Measurements from ENCODE around the gene FAM167B. TPM values are rescaled to one million over a fixed set of nuclear protein-coding genes. Genes with fewer than 3 reads are reported as not detected.

Gene FAM167B
- total RNA-seq: 1 to 10 TPM in 2 of 4 donors, not detected in 2; 1.1 to 1.5 TPM

- Histone ChIP-seq H3K36me3 (no peaks in the 10 kb centered on the region), H3K9me3 (no peaks in the 10 kb centered on the region), H3K4me1 (peaks cover 4 to 31% (median 12%) of the 10 kb centered on the region in 4 donors), H3K4me3 (no peak within 1 kb of the TSS), H3K27me3 (no peaks in the 10 kb centered on the region), H3K27ac (peak within 1 kb of the TSS; percentile 45 to 66 (median 60))
- no peak for TF ChIP-seq CTCF (IDR thresholded peaks at IDR 0.05)
- no peak for TF ChIP-seq EP300 (IDR thresholded peaks at IDR 0.05; ENCODE audit: low read depth)
- TF ChIP-seq POLR2AphosphoS5 (IDR thresholded peaks at IDR 0.05): peak; percentile 32 to 56 (median 44)
- in situ Hi-C loops (cut with MboI; ENCODE audit: low pct_ligation_motif_present in 1 of 4, low pct_unique_long_range_greater_than_20kb in 1 of 4, low sequenced_read_pairs in 3 of 4): no loop called here
- intact Hi-C loops (cut with DNase I; ENCODE audit: low total_unique reads): no loop called here
- peak; percentile 12 for DNase-seq
- WGBS, 2 donors (ENCODE audit: low coverage in 1 of 2): 53% methylated on average over 3 of the region's 3 CpGs; no CpG with 5 or more reads in 1 of the 2 donors
Observed at GRCh38 chr1:32246888-32247273, at the start of gene FAM167B. Gene FAM167B, plus strand, starts transcription at chr1:32247222. Its CDS starts 200 bp downstream, at chr1:32247422.

GRCh38 chr1:32197837-32198236, 49.2 kb upstream of the FAM167B start:
- in situ Hi-C loops (cut with MboI; ENCODE audit: low pct_ligation_motif_present in 1 of 4, low pct_unique_long_range_greater_than_20kb in 1 of 4, low sequenced_read_pairs in 3 of 4) (no loop called here), intact Hi-C loops (cut with DNase I; ENCODE audit: low total_unique reads) (no loop called here)
- peaks cover 0 to 42% (median 18%) of the 10 kb centered on the region in 4 donors for H3K36me3 ChIP-seq
- no peak for TF ChIP-seq POLR2A (IDR thresholded peaks at IDR 0.05)
- no peak for TF ChIP-seq CTCF (IDR thresholded peaks at IDR 0.05)
- TF ChIP-seq POLR2AphosphoS5 (IDR thresholded peaks at IDR 0.05): no peak
- no peak for TF ChIP-seq EP300 (IDR thresholded peaks at IDR 0.05; ENCODE audit: low read depth)
- 14 to 76% methylated on average over 1 to 6 of the region's 6 CpGs for WGBS, 2 donors (ENCODE audit: low coverage in 1 of 2)
- no peaks in the 10 kb centered on the region for H3K27me3 ChIP-seq
- no peaks in the 10 kb centered on the region for H3K9me3 ChIP-seq
- no peak overlapping the region for H3K27ac ChIP-seq
- peaks cover 8 to 27% (median 23%) of the 10 kb centered on the region in 4 donors for H3K4me1 ChIP-seq
- H3K4me3 ChIP-seq: no peak overlapping the region
- no peak for DNase-seq

DNA sequence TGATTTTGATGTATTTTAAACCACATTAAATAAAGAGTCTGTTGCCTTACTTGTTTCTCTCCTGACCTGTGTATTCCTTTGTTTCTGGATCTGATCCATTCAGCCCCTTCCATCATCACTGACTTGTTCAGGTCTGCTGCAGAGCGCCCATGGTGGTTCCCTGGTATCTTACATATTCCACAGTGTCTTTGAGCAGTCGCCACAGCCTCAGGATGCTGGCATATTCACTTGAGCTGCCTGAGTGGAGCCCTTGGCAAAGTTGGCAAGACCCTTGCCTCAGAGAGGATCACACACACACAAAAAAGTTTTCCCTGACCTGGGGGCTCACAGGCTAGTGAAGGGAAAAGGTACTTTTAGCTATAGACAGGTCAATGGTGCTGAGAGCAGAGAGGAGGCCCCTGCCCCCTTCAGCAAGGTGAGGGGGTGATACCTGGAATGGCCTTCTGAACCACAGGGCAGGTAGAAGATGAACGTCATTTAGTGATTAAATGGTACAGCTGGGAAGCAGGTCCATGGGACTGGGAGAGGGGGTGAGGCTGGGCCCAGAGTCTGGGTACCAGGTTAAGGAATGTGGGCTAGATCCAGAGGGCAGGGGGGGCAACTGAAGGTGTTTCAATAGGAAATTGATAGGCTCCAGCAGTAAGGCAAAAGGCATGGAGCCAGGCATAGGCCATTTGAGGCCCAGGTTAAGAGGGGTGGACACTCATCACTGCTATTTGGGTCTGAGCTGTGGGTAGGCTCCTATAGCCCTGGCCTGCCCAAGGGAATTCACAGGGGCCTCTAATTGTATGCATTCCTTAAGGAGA, 48.6 kb upstream of the FAM167B start:
- TF ChIP-seq CTCF (IDR thresholded peaks at IDR 0.05): no peak
- TF ChIP-seq POLR2AphosphoS5 (IDR thresholded peaks at IDR 0.05): no peak
- no peak for TF ChIP-seq EP300 (IDR thresholded peaks at IDR 0.05; ENCODE audit: low read depth)
- TF ChIP-seq POLR2A (IDR thresholded peaks at IDR 0.05): no peak
- H3K36me3 ChIP-seq: peaks cover 0 to 36% (median 15%) of the 10 kb centered on the region in 4 donors
- 83 to 100% methylated on average over 2 to 3 of the region's 3 CpGs for WGBS, 2 donors (ENCODE audit: low coverage in 1 of 2)

DNA sequence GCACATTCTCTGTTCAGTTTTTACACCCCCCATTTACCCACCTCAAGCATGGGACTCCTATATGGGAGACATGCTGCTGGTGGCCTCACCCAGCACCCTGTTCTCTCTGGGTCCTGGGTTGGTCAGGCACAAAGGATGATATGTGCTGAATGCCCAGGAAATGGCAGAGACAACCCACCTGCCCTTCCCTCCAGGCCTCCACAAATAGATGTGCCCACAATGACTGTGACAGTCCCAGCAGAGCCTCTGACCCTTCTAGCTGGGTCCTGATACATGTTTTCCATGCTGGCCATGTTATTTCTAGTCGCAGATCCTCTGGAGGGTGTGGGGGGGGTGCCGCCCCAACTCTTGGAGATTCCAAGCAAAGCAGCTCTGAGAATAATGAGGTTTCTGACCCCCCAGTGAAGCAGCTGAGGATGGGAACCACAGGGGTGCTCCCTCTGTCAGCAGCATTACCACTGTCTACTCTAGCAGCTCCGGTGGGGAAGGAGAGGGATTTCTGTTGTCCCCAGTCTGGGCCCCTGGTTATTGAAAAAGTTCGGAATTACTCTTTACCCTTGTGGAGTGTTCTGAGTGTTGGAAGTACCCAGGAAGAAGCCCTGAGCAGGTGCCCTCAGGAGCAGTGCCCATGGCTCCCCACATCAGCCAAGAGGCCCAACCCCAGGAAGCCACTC, 47.8 kb upstream of the FAM167B start:
- Histone ChIP-seq H3K27me3 (no peaks in the 10 kb centered on the region), H3K27ac (peak overlapping the region; percentile 73 to 92 (median 83)), H3K4me1 (peaks cover 8 to 27% (median 23%) of the 10 kb centered on the region in 4 donors), H3K9me3 (no peaks in the 10 kb centered on the region), H3K4me3 (no peak overlapping the region), H3K36me3 (peaks cover 0 to 28% (median 11%) of the 10 kb centered on the region in 4 donors)
- in situ Hi-C loops (cut with MboI; ENCODE audit: low pct_ligation_motif_present in 1 of 4, low pct_unique_long_range_greater_than_20kb in 1 of 4, low sequenced_read_pairs in 3 of 4): no loop called here
- WGBS, 2 donors (ENCODE audit: low coverage in 1 of 2): 73% methylated on average over 4 of the region's 4 CpGs; no CpG with 5 or more reads in 1 of the 2 donors
- TF ChIP-seq POLR2AphosphoS5 (IDR thresholded peaks at IDR 0.05): no peak
- TF ChIP-seq EP300 (IDR thresholded peaks at IDR 0.05; ENCODE audit: low read depth): no peak
- no peak for TF ChIP-seq CTCF (IDR thresholded peaks at IDR 0.05)
- no peak for TF ChIP-seq POLR2A (IDR thresholded peaks at IDR 0.05)
- intact Hi-C loops (cut with DNase I; ENCODE audit: low total_unique reads): no loop called here
- DNase-seq: no peak

More for the DNA sequence above, 48.6 kb upstream of the FAM167B start:
- Histone ChIP-seq H3K4me3 (no peak overlapping the region), H3K27ac (no peak overlapping the region), H3K27me3 (no peaks in the 10 kb centered on the region), H3K4me1 (peaks cover 8 to 27% (median 23%) of the 10 kb centered on the region in 4 donors), H3K9me3 (no peaks in the 10 kb centered on the region)
- in situ Hi-C loops (cut with MboI; ENCODE audit: low pct_ligation_motif_present in 1 of 4, low pct_unique_long_range_greater_than_20kb in 1 of 4, low sequenced_read_pairs in 3 of 4) (no loop called here), intact Hi-C loops (cut with DNase I; ENCODE audit: low total_unique reads) (no loop called here)
- DNase-seq: no peak

Data from transverse colon (tissue), 4 donors.